ENCODE measurements around the gene OSTN.

Gene OSTN

GRCh38 chr3:191314109-191314728, 115.2 kb downstream of the OSTN start:
- DNase-seq, result no peak

All from NCI-H524 (cell line).